OCI-LY1 (cell line): ENCODE results near the gene LGSN.

Experiments used
- H2AFZ ChIP-seq: fragments of 200-600 bp; sonication (generic), shearing (Covaris generic); 2 replicates; pipeline ENCODE4 v1.6.0; 2014; ENCODE audit warnings: antibody characterized with exemption, mild to moderate bottlenecking, low read length
- H3F3A ChIP-seq: fragments of 200-600 bp; sonication (generic), shearing (Covaris generic); 2 replicates; pipeline ENCODE4 v1.6.0; 2014; ENCODE audit warnings: mild to moderate bottlenecking, antibody characterized with exemption, low read length, moderate library complexity; ENCODE audit not compliant: insufficient read depth
- H3K27ac ChIP-seq: fragments of 200-600 bp; sonication (generic); 2 replicates; pipeline ENCODE4 v1.5.1; 2014; ENCODE audit warnings: low read length, mixed run types, mild to moderate bottlenecking, low read depth; ENCODE audit not compliant: poor library complexity, severe bottlenecking
- H3K27me3 ChIP-seq: fragments of 200-600 bp; sonication (generic); 2 replicates; pipeline ENCODE4 v1.6.0; 2014; ENCODE audit warnings: antibody characterized with exemption, mild to moderate bottlenecking, low read length, moderate library complexity; ENCODE audit not compliant: insufficient read depth
- H3K36me3 ChIP-seq: fragments of 200-600 bp; sonication (generic); 2 replicates; pipeline ENCODE4 v1.6.1; 2014; ENCODE audit warnings: mild to moderate bottlenecking, antibody characterized with exemption, low read length, moderate library complexity, mixed read lengths; ENCODE audit not compliant: insufficient read depth
- H3K4me1 ChIP-seq: fragments of 200-600 bp; sonication (generic); 2 replicates; pipeline ENCODE4 v1.5.1; 2014; ENCODE audit warnings: mild to moderate bottlenecking, low read length, moderate library complexity; ENCODE audit not compliant: insufficient read depth, severe bottlenecking
- H3K4me2 ChIP-seq: fragments of 200-600 bp; sonication (generic), shearing (Covaris generic); 2 replicates; pipeline ENCODE4 v1.6.1; 2014; ENCODE audit warnings: low read length
- H3K4me3 ChIP-seq: fragments of 200-600 bp; sonication (generic); 2 replicates; pipeline ENCODE4 v1.5.1; 2014; ENCODE audit warnings: low read length, low read depth, mild to moderate bottlenecking, mixed read lengths; ENCODE audit not compliant: poor library complexity, severe bottlenecking
- H3K79me2 ChIP-seq: fragments of 200-600 bp; shearing (Covaris generic); 2 replicates; pipeline ENCODE4 v1.6.1; 2016; ENCODE audit warnings: mixed run types, low read length, mixed read lengths; ENCODE audit not compliant: insufficient read depth
- H3K9ac ChIP-seq: fragments of 200-600 bp; sonication (generic), shearing (Covaris generic); 2 replicates; pipeline ENCODE4 v1.6.1; 2014; ENCODE audit warnings: mild to moderate bottlenecking, low read length, mixed read lengths
- H3K9me2 ChIP-seq: fragments of 200-600 bp; sonication (generic), shearing (Covaris generic); 2 replicates; pipeline ENCODE4 v1.6.1; 2014; ENCODE audit warnings: low read depth, mild to moderate bottlenecking, low read length, mixed read lengths
- H3K9me3 ChIP-seq: fragments of 200-600 bp; shearing (Covaris generic); 2 replicates; pipeline ENCODE4 v1.6.1; 2014; ENCODE audit warnings: low read length, mixed read lengths
- H4K20me1 ChIP-seq: fragments of 200-600 bp; sonication (generic), shearing (Covaris generic); 2 replicates; pipeline ENCODE4 v1.6.0; 2016; ENCODE audit warnings: mild to moderate bottlenecking, low read length; ENCODE audit not compliant: insufficient read depth
- EZH2 ChIP-seq: fragments of 200-600 bp; sonication (generic), shearing (Covaris generic); IDR thresholded peaks from 2 replicates; pipeline ENCODE4 v1.8.0; 2017; ENCODE audit warnings: borderline replicate concordance, mixed run types, mild to moderate bottlenecking, antibody characterized with exemption, low read length, moderate library complexity, mixed read lengths
- TF ChIP-seq, protein P1 (sequence below): fragments of 200-600 bp; sonication (generic), shearing (Covaris generic); IDR thresholded peaks from 2 replicates; pipeline ENCODE4 v1.5.1; 2017; ENCODE audit warnings: mild to moderate bottlenecking, antibody characterized with exemption, low read length, moderate library complexity, mixed read lengths

LGSN gene

GRCh38 chr6:63259153-63259552 lies 60.6 kb downstream of the LGSN start:
- no peak overlapping the region for H3K4me3 ChIP-seq
- no peak overlapping the region for H3K9ac ChIP-seq
- no peaks in the 10 kb centered on the region for H3F3A ChIP-seq
- no peaks in the 10 kb centered on the region for H4K20me1 ChIP-seq
- no peak for TF ChIP-seq EZH2
- TF ChIP-seq, protein P1, sequence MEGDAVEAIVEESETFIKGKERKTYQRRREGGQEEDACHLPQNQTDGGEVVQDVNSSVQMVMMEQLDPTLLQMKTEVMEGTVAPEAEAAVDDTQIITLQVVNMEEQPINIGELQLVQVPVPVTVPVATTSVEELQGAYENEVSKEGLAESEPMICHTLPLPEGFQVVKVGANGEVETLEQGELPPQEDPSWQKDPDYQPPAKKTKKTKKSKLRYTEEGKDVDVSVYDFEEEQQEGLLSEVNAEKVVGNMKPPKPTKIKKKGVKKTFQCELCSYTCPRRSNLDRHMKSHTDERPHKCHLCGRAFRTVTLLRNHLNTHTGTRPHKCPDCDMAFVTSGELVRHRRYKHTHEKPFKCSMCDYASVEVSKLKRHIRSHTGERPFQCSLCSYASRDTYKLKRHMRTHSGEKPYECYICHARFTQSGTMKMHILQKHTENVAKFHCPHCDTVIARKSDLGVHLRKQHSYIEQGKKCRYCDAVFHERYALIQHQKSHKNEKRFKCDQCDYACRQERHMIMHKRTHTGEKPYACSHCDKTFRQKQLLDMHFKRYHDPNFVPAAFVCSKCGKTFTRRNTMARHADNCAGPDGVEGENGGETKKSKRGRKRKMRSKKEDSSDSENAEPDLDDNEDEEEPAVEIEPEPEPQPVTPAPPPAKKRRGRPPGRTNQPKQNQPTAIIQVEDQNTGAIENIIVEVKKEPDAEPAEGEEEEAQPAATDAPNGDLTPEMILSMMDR = no peak
- no peak overlapping the region for H3K4me2 ChIP-seq
- no peaks in the 10 kb centered on the region for H3K9me3 ChIP-seq
- no peak overlapping the region for H3K27ac ChIP-seq
- H3K27me3 ChIP-seq = no peaks in the 10 kb centered on the region
- H3K36me3 ChIP-seq = no peaks in the 10 kb centered on the region
- no peaks in the 10 kb centered on the region for H3K4me1 ChIP-seq
- no peaks in the 10 kb centered on the region for H3K9me2 ChIP-seq
- H3K79me2 ChIP-seq = no peaks in the 10 kb centered on the region
- no peak overlapping the region for H2AFZ ChIP-seq

DNA sequence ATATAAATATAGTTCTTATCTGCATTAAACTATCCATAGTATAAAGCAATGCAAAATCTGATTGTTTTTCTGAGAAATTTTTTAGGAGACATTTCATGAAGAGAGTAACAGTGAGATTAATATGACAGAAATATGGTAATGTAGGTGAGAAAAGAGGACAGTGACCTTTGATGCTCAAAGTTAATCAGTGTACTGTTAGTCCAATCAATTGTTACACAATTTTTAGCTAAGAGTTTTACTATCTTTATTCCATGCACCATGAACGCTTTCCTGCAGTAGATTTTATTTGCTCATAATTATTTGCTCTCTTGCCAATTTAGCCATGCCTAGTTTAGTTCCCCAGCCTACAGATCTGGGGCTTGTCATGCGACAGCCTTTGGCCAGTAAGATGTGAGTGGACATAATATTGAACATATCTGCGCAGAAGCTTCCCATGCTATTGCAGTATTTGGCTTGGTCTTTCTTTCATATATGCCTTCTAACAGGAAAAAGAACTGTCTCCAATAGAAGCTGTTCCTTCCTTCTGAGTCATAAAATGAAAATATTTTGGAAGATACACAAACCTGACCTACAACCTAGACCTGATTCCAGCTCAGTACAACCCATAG lies 69.8 kb downstream of the LGSN start:
- H3K27ac ChIP-seq = no peak overlapping the region
- H3K4me1 ChIP-seq = no peaks in the 10 kb centered on the region
- no peak overlapping the region for H3K4me3 ChIP-seq
- H3K27me3 ChIP-seq = no peaks in the 10 kb centered on the region
- no peaks in the 10 kb centered on the region for H3K36me3 ChIP-seq
- no peaks in the 10 kb centered on the region for H3K79me2 ChIP-seq
- H4K20me1 ChIP-seq = no peaks in the 10 kb centered on the region
- TF ChIP-seq EZH2 = no peak
- TF ChIP-seq, protein P1 = no peak
- no peak overlapping the region for H3K4me2 ChIP-seq
- H3F3A ChIP-seq = no peaks in the 10 kb centered on the region
- H3K9me3 ChIP-seq = no peaks in the 10 kb centered on the region
- H3K9me2 ChIP-seq = no peaks in the 10 kb centered on the region
- no peak overlapping the region for H3K9ac ChIP-seq
- H2AFZ ChIP-seq = no peak overlapping the region

GRCh38 chr6:63246581-63246980 lies 73.2 kb downstream of the LGSN start:
- Histone ChIP-seq H3K4me3 (no peak overlapping the region), H3K27ac (no peak overlapping the region)

More at GRCh38 chr6:63246581-63246980, 73.2 kb downstream of the LGSN start:
- no peaks in the 10 kb centered on the region for H3K36me3 ChIP-seq
- H3K4me1 ChIP-seq = no peaks in the 10 kb centered on the region
- H4K20me1 ChIP-seq = no peaks in the 10 kb centered on the region
- no peak overlapping the region for H2AFZ ChIP-seq
- no peak overlapping the region for H3K9ac ChIP-seq
- no peaks in the 10 kb centered on the region for H3K27me3 ChIP-seq
- H3F3A ChIP-seq = no peaks in the 10 kb centered on the region
- H3K79me2 ChIP-seq = no peaks in the 10 kb centered on the region
- H3K9me2 ChIP-seq = no peaks in the 10 kb centered on the region
- H3K9me3 ChIP-seq = no peaks in the 10 kb centered on the region
- H3K4me2 ChIP-seq = no peak overlapping the region
- TF ChIP-seq, protein P1 = no peak
- TF ChIP-seq EZH2 = no peak
